HepG2 (cell line): ENCODE results near the gene ARRDC1. TPM values are rescaled to one million over a fixed set of nuclear protein-coding genes. Genes with fewer than 3 reads are reported as not detected.

Experiments used
- AHDC1 ChIP-seq: sonication (generic); formaldehyde crosslinking; IDR thresholded peaks from 2 replicates; pipeline ENCODE4 v1.5.1; 2020; ENCODE audit warnings: mild to moderate bottlenecking, missing genetic modification reagents, borderline replicate concordance
- ARID3A ChIP-seq: IDR thresholded peaks from 2 replicates; pipeline ENCODE4 v1.6.1; 2012; ENCODE audit warnings: low read depth, low read length, improper control_type of control experiment
- ATF3 ChIP-seq: sonication (generic); formaldehyde crosslinking; IDR thresholded peaks from 2 replicates; pipeline ENCODE4 v1.4.0; 2020; ENCODE audit warnings: missing genetic modification reagents
- CEBPZ ChIP-seq: IDR thresholded peaks from 2 replicates; pipeline ENCODE4 v1.6.1; 2012; ENCODE audit warnings: low read length, improper control_type of control experiment
- CENPT ChIP-seq: sonication (generic); formaldehyde crosslinking; IDR thresholded peaks from 2 replicates; pipeline ENCODE4 v1.8.0; 2022; ENCODE audit warnings: low read depth, mild to moderate bottlenecking, moderate library complexity, missing genetic modification reagents
- GMEB1 ChIP-seq: sonication (generic); formaldehyde crosslinking; IDR thresholded peaks from 2 replicates; pipeline ENCODE4 v1.5.1; 2020; ENCODE audit warnings: missing genetic modification reagents, mild to moderate bottlenecking, borderline replicate concordance
- JUND ChIP-seq: sonication (generic); formaldehyde crosslinking; IDR thresholded peaks from 2 replicates; pipeline ENCODE4 v1.8.0; 2022; ENCODE audit warnings: mild to moderate bottlenecking, missing genetic modification reagents
- NONO ChIP-seq, 2 experiments: fragments of 450-650 bp in 1 of 2; sonication (generic) in 1 of 2; formaldehyde crosslinking in 1 of 2; IDR thresholded peaks in 1 of 2; conservative IDR thresholded peaks in 1 of 2; 2 replicates each; pipeline versions ENCODE4 v1.6.1 to v1.8.0; 2017 to 2022; ENCODE audit warnings: mild to moderate bottlenecking in 1 of 2, missing genetic modification reagents in 1 of 2, moderate library complexity in 1 of 2
- SMARCC2 ChIP-seq: fragments of 450-650 bp; IDR thresholded peaks from 2 replicates; pipeline ENCODE4 v1.6.1; 2017; ENCODE audit warnings: antibody characterized with exemption, mild to moderate bottlenecking
- STAT5B ChIP-seq: sonication (generic); formaldehyde crosslinking; IDR thresholded peaks from 2 replicates; pipeline ENCODE4 v1.4.0; 2020; ENCODE audit warnings: missing genetic modification reagents
- TCF12 ChIP-seq, 2 experiments: fragments of 450-650 bp in 1 of 2; sonication (generic) in 1 of 2; formaldehyde crosslinking in 1 of 2; IDR thresholded peaks; 2 replicates each; pipeline versions ENCODE4 v1.6.1 to v1.8.0; 2017 to 2022; ENCODE audit warnings: antibody characterized with exemption in 1 of 2, mild to moderate bottlenecking in 1 of 2, missing genetic modification reagents in 1 of 2, moderate library complexity in 1 of 2
- ZKSCAN8 ChIP-seq: IDR thresholded peaks from 2 replicates; pipeline ENCODE4 v1.6.1; 2016; ENCODE audit warnings: borderline replicate concordance, missing genetic modification reagents, missing compliant biosample characterization
- polyA plus RNA-seq, 8 experiments: library from polyadenylated mRNA; depleted of rRNA in 3 of 8; stranded (reverse) in 7 of 8; unstranded in 1 of 8; fragments of >200 nt; fragmentation: Illumina TruSeq in 4 of 8; extraction: Trizol in 4 of 8; gene quantifications; 2 replicates each; pipeline versions ENCODE4 v1.2.1 to v1.2.3, GENCODE V29; 2011 to 2016; ENCODE audit warnings: low read depth in 4 of 8, missing spikeins in 1 of 8, mixed read lengths in 1 of 8; ENCODE audit not compliant: insufficient read depth in 1 of 8
- total RNA-seq, 5 experiments: library from RNA; depleted of rRNA; stranded (reverse); fragments of >200 nt; fragmentation: Illumina TruSeq; extraction: Trizol; gene quantifications; 2 replicates each; pipeline ENCODE4 v1.2.3, GENCODE V29; 2016; ENCODE audit warnings: low read depth in 1 of 5

ARRDC1 gene
- total and polyA plus RNA-seq, 2 of the 13 experiments (the other 11 are each of a cell fraction or from before 2014, with no cell fraction given): 21.7 to 44.4 TPM

- no peak for TF ChIP-seq CEBPZ
- TF ChIP-seq JUND (CRISPR knock-in tag): no peak
- TF ChIP-seq STAT5B (CRISPR knock-in tag): no peak
- no peak for TF ChIP-seq NONO (IDR thresholded peaks at IDR 0.05)
- no peak for TF ChIP-seq NONO (CRISPR knock-in tag; conservative IDR thresholded peaks at IDR 0.05)
- TF ChIP-seq AHDC1 (CRISPR knock-in tag): no peak
- peak; percentile 10; the same call in 1 of the 2 replicates for TF ChIP-seq GMEB1 (CRISPR knock-in tag)
- 0 out of 2 replicates have a peak, but pooled peaks have one; percentile 24 for TF ChIP-seq ATF3 (CRISPR knock-in tag)
- no peak for TF ChIP-seq TCF12 (IDR thresholded peaks at IDR 0.05)
- TF ChIP-seq TCF12 (CRISPR knock-in tag; IDR thresholded peaks at IDR 0.05): no peak
- TF ChIP-seq ZKSCAN8 (CRISPR knock-in tag): no peak
- TF ChIP-seq CENPT (CRISPR knock-in tag): no peak
- TF ChIP-seq SMARCC2: no peak
- no peak for TF ChIP-seq ARID3A
Measured at GRCh38 chr9:137605121-137606004, at the start of gene ARRDC1 (continued).
